ENCODE measurements around the gene SLCO4A1.
A peak's percentile ranks its signal among the peaks of the same experiment; 100 is the strongest.
"Not testable (repeated sequence)": the region's sequence is repeated elsewhere in the genome, so short reads cannot be mapped to it uniquely, and the experiment has no call there.

SLCO4A1 gene

DNA sequence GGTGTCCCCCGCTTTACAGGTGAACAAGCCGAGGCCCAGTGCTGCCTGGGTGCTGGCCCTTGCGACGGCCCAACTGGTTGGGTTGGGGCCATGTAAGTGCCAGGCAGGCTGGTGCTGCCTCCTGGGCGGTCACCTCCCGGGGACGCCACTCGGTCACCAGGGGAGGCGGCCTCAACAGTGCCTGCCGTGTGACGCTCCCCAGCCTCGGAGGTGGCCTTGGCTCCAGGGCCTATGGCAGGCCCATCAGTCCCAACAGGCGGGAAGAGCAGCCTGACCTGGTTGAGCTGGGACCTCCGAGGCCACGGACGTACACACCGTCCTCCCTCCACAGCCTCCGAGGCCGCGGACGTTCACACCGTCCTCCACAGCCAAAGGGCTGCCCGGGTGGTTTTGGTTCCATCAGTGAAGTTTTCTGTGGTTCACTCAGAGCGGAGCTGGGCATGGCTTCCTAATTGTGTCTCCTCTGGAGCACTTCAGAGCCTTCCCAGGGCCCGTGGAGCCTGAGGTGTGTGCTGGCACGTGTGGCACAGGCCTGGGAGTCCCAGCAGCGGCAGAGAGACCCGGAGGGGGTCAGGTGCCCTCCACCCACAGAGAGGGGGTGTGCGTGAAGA, 19.3 kb upstream of the SLCO4A1 start:
- FAIRE-seq (no peak), DNase-seq (ENCODE audit: insufficient read length, low spot score) (no peak)
- no peak for TF ChIP-seq POLR2A (IDR thresholded peaks at IDR 0.05; ENCODE audit: low read depth, low read length)

DNA sequence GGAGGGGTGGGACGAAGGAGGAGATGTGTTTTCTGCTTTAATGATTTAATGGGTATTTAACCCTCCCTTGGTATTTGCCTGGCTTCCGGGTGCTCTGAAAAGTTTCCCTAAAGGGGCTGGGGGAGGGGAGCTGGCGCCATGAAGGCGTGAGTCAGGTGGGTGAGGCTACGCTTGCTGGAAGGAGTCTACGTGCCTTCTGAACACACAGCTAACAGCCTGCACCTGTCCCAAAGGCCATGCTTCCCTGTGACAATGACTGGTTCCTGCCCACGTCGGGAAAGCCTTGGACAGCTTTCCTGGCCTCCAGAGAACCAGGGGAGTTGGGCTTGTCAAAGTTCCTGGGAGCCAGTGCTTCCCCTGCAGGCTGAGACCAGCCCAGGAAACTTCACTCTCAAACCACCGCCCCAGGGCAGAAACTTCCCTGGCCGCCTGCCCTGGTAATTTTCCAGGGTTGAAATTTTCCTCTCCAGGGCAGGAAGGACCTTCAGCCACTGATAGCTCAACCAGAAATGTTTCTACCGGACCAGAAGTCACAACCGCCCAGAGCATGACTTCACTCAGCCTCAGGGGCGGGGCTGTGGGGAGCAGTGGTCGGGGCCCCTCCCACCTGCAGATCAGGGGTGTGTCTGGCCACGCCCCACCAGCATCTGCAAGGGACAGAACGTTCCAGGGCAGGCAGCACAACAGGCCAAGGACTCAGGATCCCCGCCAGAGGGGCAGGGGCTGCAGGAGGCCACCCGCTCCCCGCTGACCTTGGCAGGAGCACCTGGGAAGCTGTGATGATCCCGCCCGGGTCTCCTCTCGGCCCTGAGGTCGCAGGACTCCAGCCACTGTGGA, 18.6 kb upstream of the SLCO4A1 start:
- peak; percentile 32; the same call in 1 of the 2 replicates for TF ChIP-seq POLR2A (IDR thresholded peaks at IDR 0.05; ENCODE audit: low read depth, low read length)
- DNase-seq (ENCODE audit: insufficient read length, low spot score) = peak; percentile 98
- no peak for FAIRE-seq

DNA sequence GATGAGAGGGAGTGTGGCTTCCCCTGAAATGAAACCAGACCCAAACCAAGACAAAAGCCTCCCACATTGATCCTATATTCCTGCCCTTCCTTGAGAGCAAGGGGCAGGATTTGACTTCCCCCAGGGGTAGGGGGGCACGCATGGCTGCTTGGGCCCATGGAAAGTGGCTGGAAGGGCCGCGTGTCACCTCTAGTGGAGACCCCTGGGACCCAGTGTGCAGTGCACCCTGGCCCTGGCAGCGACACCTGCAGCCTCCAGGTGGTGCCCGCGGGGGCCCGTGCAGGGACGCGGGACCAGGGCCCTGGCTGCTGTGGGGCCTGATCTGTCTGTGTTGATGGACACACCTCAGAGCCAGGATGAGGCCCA, 18.0 kb upstream of the SLCO4A1 start:
- FAIRE-seq = no peak
- no peak for TF ChIP-seq POLR2A (IDR thresholded peaks at IDR 0.05; ENCODE audit: low read depth, low read length)
- DNase-seq (ENCODE audit: insufficient read length, low spot score) = no peak

DNA sequence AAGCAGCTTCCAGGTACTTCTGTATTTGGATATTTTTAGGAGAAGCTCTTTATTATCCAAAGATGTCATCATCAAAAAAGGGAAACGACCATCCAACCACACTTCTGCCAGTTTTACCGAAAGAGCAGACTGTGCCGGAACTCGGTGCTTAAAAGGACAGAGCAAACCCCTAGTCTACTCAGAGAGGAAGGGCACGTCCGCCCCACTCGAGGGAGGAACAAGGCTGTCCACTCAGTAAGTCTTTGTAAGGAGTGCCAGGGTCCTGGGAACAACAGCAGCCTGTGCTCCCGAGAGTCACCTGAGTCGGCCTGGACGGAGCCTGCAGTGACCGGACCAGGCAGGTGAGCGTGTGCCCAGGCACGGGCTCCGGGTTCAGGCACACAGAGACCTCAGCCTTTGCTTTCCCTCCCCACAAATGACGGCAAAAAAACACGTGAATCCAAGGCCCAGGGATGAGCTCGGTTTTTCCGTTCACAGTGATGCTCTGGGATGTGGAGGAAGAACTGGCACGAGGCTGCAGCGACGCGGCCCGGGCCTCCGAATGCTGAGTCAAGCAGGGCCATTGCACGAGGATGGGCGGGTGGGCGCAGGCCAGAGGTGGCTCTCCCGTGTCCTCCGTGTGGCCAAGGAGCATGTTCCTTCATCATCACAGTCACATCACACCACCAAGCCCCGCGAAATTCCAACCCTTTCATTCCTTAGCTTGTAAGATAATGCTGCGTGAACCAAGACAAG, 17.4 kb upstream of the SLCO4A1 start:
- no peak for DNase-seq (ENCODE audit: insufficient read length, low spot score)
- no peak for TF ChIP-seq POLR2A (IDR thresholded peaks at IDR 0.05; ENCODE audit: low read depth, low read length)
- no peak for FAIRE-seq

DNA sequence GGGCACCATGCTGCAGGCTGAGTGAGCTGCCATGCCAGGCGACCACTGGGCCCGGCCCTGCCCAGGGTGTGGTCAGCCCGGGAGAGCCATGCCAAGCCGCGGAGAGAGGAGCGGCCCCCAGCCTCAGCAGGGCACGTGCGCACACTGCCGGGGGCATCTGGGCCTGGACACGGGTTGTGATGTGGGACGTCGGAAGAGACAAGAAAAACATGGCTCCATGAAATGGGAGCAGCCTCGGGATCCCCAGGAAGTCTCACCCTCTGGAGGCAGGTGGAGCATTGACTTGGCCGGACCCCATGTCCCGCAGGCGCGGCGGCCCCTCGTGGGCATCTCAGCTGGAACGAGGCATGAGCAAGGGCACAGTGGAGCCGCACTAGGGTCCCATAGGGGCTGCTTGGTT, 16.8 kb upstream of the SLCO4A1 start:
- no peak for FAIRE-seq
- no peak for TF ChIP-seq POLR2A (IDR thresholded peaks at IDR 0.05; ENCODE audit: low read depth, low read length)
- no peak for DNase-seq (ENCODE audit: insufficient read length, low spot score)

DNA sequence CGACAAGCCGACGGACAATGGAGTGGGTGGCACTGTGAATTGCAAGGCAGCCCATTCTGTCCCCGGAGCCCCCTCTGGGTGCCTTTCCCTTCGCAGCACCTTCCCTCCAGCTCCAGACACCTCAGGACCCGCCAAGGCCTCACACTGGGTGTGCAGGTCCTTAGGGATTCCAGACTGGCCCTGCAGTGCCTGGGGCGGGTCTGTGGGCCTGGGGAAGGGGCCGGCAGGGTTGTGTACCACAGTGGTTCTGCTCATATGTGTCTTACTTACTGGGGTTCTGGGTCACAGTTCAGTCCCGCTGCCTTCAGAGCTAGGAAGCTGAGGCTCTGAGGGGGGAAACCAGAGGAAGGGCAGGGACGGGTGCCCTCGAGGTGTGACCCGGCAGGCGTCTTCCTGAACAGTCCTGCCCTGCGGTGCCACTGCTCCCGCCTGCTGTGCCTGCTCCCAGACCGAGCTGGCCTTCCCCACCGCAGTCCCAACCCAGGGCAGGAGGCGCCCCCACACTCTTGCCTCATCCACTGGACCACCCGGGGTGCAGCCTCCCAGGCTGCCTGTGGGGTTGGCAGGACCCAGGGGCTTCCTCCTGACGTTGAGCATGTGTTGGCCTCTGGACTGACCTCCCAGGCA, 16.3 kb upstream of the SLCO4A1 start:
- no peak for FAIRE-seq

DNA sequence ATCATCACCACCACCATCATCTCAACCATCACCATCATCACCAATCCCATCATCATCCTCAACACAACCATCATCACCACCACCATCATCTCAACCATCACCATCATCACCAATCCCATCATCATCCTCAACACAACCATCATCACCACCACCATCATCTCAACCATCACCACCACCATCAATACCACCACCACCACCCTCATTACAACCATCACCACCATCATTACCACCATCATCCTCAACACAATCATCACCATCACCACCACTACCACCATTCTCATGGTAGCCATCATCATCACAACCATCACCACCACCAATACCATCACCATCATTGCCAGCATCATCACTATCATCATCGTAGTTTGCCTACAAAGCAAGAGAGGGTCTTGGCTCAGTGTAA, 14.9 kb upstream of the SLCO4A1 start:
- not testable (repeated sequence) for FAIRE-seq; DNase-seq (ENCODE audit: insufficient read length, low spot score)

More for the DNA sequence above, 16.3 kb upstream of the SLCO4A1 start:
- DNase-seq (ENCODE audit: insufficient read length, low spot score) = no peak
- TF ChIP-seq POLR2A (IDR thresholded peaks at IDR 0.05; ENCODE audit: low read depth, low read length) = no peak

DNA sequence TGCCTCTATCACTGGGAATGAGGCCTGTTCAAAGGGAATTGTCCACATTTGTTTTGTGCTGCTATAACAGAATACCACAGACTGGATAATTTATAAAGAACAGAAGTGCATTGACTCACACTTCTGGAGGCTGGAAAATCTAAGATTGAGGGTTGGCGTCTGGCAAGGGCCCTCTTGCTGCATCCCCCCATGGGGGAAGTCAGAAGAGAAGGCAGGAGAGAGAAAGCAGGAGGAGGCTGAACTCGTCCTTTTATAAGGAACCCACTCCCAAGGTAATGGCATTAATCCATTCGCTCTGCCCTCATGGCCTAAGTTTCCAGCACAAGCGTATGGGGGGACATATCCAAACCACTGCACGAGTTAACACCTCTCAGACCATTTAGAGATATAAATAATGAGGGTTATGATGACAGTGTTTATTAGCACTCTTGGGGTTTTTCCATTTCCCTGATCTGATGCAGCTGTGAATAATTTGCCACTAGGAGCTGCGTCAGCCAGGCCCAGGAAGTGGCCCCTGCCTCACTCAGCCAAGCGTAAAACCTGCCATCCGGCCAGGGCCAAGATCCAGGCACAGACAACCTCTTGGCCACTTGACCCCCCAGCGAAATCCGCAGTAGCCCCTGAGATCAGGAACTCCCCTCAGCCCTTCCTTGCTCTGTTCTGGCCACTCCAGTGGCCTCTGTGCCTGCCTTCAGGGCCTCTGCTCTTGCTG, 14.2 kb upstream of the SLCO4A1 start:
- no peak for FAIRE-seq
- TF ChIP-seq POLR2A (IDR thresholded peaks at IDR 0.05; ENCODE audit: low read depth, low read length) = no peak
- DNase-seq (ENCODE audit: insufficient read length, low spot score) = no peak

DNA sequence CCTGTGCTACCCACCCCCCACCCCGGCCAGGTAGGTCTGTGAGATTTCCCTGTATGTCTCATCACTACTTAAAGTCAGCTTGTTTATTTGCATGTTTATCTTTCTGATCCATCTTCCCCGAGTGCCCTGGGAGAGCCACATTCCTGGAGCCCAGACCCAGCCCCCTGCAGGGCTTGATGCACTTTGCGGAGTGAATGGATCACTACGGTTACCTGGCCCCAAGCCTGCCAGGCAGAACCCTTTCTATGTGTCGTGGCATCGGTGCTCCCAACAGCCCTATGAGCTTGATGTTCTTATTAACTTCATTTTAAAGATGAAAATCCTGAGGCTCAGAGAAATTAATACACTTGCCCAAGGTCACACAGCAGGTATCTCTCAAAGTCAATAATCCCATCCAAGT, 13.6 kb upstream of the SLCO4A1 start:
- FAIRE-seq (no peak), DNase-seq (ENCODE audit: insufficient read length, low spot score) (no peak)
- no peak for TF ChIP-seq POLR2A (IDR thresholded peaks at IDR 0.05; ENCODE audit: low read depth, low read length)

DNA sequence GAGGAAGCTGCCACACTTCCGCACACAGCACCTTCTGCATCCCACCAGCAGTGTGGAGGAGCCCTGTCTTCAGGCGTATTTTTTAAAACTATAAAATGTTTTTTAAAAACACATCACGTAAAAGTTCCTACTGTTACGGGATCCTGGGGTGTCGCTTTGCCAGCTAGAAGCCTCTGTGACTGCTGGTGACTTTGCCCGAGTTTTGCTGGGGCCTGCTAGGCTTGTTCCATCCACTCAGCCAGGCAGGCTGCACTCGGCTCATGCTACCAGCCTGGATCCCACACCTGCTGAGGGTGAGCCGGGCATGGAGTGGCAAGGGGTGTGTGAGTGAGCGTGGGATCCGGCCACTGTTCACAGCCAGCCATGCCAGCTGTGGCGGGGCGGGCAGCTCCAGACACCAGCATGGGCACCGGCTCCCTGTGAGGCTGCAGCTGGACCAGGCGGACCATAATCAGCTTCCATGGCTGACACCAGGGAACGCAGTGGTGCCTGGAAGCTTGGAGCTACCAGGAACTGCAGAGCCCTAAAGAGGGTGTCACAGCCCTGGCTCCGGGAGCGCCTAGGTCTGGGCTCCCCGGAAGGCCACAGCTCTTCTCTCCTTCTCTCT, 12.3 kb upstream of the SLCO4A1 start:
- DNase-seq (ENCODE audit: insufficient read length, low spot score) (no peak), FAIRE-seq (no peak)
- no peak for TF ChIP-seq POLR2A (IDR thresholded peaks at IDR 0.05; ENCODE audit: low read depth, low read length)

DNA sequence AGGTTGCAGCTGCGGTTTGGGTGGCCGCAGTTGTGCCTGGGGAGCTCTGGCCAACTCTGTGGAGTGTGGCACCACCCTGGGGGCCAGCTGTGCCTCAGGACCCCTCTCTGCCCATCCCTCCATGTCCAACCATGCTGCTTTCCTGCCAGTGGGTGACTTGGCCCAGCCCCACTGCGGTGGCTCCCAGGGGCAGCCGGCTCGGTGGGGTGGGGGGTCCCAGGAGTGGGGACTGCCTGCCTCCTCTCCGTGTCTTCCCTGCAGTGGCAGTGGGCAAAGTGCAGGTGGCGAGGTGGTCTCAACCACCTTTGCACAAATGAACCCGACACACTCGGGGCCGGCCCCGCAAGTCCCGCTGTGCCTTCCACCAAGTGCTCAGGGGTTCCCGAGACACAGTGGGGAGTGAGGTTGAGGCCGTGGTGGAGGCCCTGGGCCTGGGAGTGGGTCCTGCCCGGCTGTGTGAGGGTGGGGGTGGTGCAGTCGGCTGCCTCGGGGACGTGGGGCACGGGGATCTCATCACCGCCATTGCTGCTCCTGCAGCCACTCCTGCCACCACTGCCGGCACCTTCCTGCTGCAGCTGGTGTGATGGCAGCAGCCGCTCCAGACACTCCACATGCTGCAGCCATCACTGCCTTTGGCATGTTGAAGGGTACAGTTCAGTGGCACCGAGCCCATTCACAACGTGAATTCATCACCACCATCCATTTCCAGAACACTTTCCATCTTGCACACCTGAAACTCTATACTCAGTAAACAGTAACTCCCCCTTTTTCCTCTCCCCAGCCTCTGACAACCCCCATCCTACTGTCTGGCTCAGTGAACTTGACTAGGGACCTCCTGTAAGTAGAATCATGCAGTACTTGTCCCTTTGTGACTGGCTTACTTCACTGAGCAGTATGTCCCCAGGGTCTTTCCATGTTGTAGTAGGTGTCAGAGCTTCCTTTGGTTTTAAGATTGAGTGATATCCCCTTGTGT, 10.7 kb upstream of the SLCO4A1 start:
- no peak for TF ChIP-seq POLR2A (IDR thresholded peaks at IDR 0.05; ENCODE audit: low read depth, low read length)
- no peak for DNase-seq (ENCODE audit: insufficient read length, low spot score)
- no peak for FAIRE-seq

DNA sequence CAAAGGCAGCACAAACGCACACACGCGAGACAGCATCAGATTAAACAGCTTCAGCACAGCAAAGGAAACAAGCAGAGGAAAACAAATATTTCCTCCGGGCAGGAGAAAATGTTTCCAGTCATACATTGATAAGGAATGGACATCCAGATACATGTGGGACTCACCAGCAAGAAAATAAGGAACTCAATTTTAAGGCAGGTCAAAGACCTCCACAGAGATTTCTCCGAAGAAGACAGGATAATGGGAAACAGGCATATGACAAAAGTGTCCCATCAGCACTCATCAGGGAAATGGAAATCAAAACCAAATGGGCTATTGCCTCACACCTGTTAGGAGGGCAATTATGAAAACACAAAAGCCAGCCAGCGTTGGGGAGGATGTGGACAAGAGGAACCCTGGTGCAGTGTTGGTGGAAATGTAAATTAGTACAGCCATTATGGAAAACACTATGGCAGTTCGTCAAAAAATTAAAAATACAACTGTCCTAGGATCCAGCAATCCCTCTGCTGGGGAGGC, 9.7 kb upstream of the SLCO4A1 start:
- TF ChIP-seq POLR2A (IDR thresholded peaks at IDR 0.05; ENCODE audit: low read depth, low read length) = no peak
- no peak for FAIRE-seq
- no peak for DNase-seq (ENCODE audit: insufficient read length, low spot score)
